ENCODE measurements around the gene DGKQ. TPM values are rescaled to one million over a fixed set of nuclear protein-coding genes. Genes with fewer than 3 reads are reported as not detected.

Gene DGKQ
- total and polyA plus RNA-seq, 2 of the 13 experiments (the other 11 are each of a cell fraction or from before 2014, with no cell fraction given), result 4.5 to 7.2 TPM

GRCh38 chr4:931960-932712, 41.2 kb downstream of the DGKQ start, which contains the start of the genes GAK and TMEM175 (continued):
- TF ChIP-seq, protein P1, sequence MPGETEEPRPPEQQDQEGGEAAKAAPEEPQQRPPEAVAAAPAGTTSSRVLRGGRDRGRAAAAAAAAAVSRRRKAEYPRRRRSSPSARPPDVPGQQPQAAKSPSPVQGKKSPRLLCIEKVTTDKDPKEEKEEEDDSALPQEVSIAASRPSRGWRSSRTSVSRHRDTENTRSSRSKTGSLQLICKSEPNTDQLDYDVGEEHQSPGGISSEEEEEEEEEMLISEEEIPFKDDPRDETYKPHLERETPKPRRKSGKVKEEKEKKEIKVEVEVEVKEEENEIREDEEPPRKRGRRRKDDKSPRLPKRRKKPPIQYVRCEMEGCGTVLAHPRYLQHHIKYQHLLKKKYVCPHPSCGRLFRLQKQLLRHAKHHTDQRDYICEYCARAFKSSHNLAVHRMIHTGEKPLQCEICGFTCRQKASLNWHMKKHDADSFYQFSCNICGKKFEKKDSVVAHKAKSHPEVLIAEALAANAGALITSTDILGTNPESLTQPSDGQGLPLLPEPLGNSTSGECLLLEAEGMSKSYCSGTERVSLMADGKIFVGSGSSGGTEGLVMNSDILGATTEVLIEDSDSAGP (CRISPR knock-in tag; IDR thresholded peaks at IDR 0.05; ENCODE audit: borderline replicate concordance), result peak; percentile 79; the same call in 1 of the 2 replicates
- peak; percentile 98 for TF ChIP-seq GABPB1 (CRISPR knock-in tag; IDR thresholded peaks at IDR 0.05)
- TF ChIP-seq, protein P2, sequence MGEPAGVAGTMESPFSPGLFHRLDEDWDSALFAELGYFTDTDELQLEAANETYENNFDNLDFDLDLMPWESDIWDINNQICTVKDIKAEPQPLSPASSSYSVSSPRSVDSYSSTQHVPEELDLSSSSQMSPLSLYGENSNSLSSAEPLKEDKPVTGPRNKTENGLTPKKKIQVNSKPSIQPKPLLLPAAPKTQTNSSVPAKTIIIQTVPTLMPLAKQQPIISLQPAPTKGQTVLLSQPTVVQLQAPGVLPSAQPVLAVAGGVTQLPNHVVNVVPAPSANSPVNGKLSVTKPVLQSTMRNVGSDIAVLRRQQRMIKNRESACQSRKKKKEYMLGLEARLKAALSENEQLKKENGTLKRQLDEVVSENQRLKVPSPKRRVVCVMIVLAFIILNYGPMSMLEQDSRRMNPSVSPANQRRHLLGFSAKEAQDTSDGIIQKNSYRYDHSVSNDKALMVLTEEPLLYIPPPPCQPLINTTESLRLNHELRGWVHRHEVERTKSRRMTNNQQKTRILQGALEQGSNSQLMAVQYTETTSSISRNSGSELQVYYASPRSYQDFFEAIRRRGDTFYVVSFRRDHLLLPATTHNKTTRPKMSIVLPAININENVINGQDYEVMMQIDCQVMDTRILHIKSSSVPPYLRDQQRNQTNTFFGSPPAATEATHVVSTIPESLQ (CRISPR knock-in tag; conservative IDR thresholded peaks at IDR 0.05), result no peak
- peak; percentile 75; the same call in 1 of the 2 replicates for TF ChIP-seq YEATS4 (CRISPR knock-in tag; IDR thresholded peaks at IDR 0.05; ENCODE audit: borderline replicate concordance)
- no peak for TF ChIP-seq ZNF335 (CRISPR knock-in tag; IDR thresholded peaks at IDR 0.05)
- 0 out of 2 replicates have a peak, but pooled peaks have one; percentile 24 for TF ChIP-seq DR1 (CRISPR knock-in tag; IDR thresholded peaks at IDR 0.05)
- TF ChIP-seq TEAD2 (CRISPR knock-in tag; IDR thresholded peaks at IDR 0.05), result no peak
- TF ChIP-seq MYPOP (CRISPR knock-in tag; IDR thresholded peaks at IDR 0.05), result peak; percentile 85
- TF ChIP-seq POLR2AphosphoS5 (IDR thresholded peaks at IDR 0.05; ENCODE audit: low read depth, low read length), result peak; percentile 61
- TF ChIP-seq, protein P3, sequence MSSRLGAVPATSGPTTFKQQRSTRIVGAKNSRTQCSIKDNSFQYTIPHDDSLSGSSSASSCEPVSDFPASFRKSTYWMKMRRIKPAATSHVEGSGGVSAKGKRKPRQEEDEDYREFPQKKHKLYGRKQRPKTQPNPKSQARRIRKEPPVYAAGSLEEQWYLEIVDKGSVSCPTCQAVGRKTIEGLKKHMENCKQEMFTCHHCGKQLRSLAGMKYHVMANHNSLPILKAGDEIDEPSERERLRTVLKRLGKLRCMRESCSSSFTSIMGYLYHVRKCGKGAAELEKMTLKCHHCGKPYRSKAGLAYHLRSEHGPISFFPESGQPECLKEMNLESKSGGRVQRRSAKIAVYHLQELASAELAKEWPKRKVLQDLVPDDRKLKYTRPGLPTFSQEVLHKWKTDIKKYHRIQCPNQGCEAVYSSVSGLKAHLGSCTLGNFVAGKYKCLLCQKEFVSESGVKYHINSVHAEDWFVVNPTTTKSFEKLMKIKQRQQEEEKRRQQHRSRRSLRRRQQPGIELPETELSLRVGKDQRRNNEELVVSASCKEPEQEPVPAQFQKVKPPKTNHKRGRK (CRISPR knock-in tag; IDR thresholded peaks at IDR 0.05), result no peak
- no peak; the same call in 1 of the 2 replicates for TF ChIP-seq AKAP8 (CRISPR knock-in tag; IDR thresholded peaks at IDR 0.05)
- TF ChIP-seq NFE2 (CRISPR knock-in tag; IDR thresholded peaks at IDR 0.05), result no peak
- peak; percentile 71 for TF ChIP-seq ZNF883 (CRISPR knock-in tag; IDR thresholded peaks at IDR 0.05; ENCODE audit: not compliant biosample characterization)
- no peak for TF ChIP-seq STAT6 (CRISPR knock-in tag; IDR thresholded peaks at IDR 0.05; ENCODE audit: borderline replicate concordance)
- no peak for TF ChIP-seq PTBP1 (IDR thresholded peaks at IDR 0.05; ENCODE audit: low read depth, low read length, poor library complexity, severe bottlenecking)
- TF ChIP-seq, protein P4, sequence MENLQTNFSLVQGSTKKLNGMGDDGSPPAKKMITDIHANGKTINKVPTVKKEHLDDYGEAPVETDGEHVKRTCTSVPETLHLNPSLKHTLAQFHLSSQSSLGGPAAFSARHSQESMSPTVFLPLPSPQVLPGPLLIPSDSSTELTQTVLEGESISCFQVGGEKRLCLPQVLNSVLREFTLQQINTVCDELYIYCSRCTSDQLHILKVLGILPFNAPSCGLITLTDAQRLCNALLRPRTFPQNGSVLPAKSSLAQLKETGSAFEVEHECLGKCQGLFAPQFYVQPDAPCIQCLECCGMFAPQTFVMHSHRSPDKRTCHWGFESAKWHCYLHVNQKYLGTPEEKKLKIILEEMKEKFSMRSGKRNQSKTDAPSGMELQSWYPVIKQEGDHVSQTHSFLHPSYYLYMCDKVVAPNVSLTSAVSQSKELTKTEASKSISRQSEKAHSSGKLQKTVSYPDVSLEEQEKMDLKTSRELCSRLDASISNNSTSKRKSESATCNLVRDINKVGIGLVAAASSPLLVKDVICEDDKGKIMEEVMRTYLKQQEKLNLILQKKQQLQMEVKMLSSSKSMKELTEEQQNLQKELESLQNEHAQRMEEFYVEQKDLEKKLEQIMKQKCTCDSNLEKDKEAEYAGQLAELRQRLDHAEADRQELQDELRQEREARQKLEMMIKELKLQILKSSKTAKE (CRISPR knock-in tag; IDR thresholded peaks at IDR 0.05; ENCODE audit: borderline replicate concordance), result peak; percentile 62; the same call in 1 of the 2 replicates
